Measurements from ENCODE around the gene LENG9. TPM values are rescaled to one million over a fixed set of nuclear protein-coding genes. Genes with fewer than 3 reads are reported as not detected.
"Not testable (repeated sequence)": the region's sequence is repeated elsewhere in the genome, so short reads cannot be mapped to it uniquely, and the experiment has no call there.

Gene LENG9
- total RNA-seq, 2 donors from 2014 or later: 2.5 to 5.8 TPM

GRCh38 chr19:54485851-54486250, 22.3 kb upstream of the LENG9 start:
- no peaks in the 10 kb centered on the region for H3K9me3 Mint-ChIP-seq
- no peak overlapping the region for H3K27ac Mint-ChIP-seq
- DNase-seq (ENCODE audit: low spot score in 2 of 2) (no peak), ATAC-seq (peak in 1 of 2 donors; percentile 34)
- no peaks in the 10 kb centered on the region for H3K36me3 Mint-ChIP-seq

DNA sequence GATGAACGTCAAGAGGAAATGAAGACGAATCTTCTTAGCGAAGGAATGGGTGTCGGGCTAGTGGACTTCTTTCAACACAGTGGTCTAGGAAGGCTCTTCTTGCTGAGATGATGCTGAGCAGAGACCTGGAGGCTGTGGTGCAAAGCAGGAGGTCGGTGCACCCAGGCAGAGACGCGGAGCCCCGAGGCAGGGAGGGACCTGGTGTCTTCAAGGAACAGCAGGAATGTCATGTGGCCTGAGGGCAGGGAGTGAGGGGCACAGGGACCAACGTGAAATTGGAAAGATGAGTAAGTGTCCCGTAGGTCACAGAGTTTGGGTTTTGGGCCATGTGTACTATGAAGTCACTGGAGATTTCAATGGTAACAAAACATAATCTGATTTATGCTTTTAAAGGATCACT, 20.9 kb upstream of the LENG9 start:
- no peak overlapping the region for H3K27ac Mint-ChIP-seq
- no peaks in the 10 kb centered on the region for H3K36me3 Mint-ChIP-seq
- no peak for ATAC-seq
- DNase-seq (ENCODE audit: low spot score in 2 of 2): no peak
- H3K9me3 Mint-ChIP-seq: no peaks in the 10 kb centered on the region

- ATAC-seq: no peak
Measured at GRCh38 chr19:54482889-54483288, 19.3 kb upstream of the LENG9 start.

GRCh38 chr19:54481326-54481930, 17.9 kb upstream of the LENG9 start:
- no peaks in the 10 kb centered on the region for H3K36me3 Mint-ChIP-seq
- H3K9me3 Mint-ChIP-seq: no peaks in the 10 kb centered on the region
- H3K27ac Mint-ChIP-seq: no peak overlapping the region
- ATAC-seq (peak; percentile 45 to 59), DNase-seq (ENCODE audit: low spot score in 2 of 2) (peak in 1 of 2 donors; percentile 57)

More at GRCh38 chr19:54482889-54483288, 19.3 kb upstream of the LENG9 start:
- H3K27ac Mint-ChIP-seq: no peak overlapping the region
- H3K36me3 Mint-ChIP-seq: no peaks in the 10 kb centered on the region
- no peaks in the 10 kb centered on the region for H3K9me3 Mint-ChIP-seq
- no peak for DNase-seq (ENCODE audit: low spot score in 2 of 2)

DNA sequence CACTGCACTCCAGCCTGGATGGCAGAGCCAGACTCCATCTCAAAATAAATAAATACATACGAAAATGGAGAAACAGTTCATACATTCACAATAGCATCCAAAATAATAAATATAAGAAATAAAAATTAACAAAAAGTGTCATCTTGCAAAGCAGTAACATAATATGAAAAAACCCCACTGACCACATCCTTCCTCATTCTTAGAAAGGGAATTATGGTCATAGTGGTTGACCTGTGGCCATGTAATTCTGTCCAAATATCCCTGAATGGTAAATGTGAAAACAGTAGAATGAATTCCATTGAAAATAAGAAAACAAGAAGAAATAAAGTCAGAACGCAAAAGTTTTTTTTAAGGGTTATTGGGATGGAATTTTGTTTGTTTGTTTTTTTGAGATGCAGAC, 16.5 kb upstream of the LENG9 start:
- no peak overlapping the region for H3K27ac Mint-ChIP-seq
- H3K9me3 Mint-ChIP-seq: no peaks in the 10 kb centered on the region
- no peak for DNase-seq (ENCODE audit: low spot score in 2 of 2)
- no peak for ATAC-seq
- H3K36me3 Mint-ChIP-seq: no peaks in the 10 kb centered on the region

DNA sequence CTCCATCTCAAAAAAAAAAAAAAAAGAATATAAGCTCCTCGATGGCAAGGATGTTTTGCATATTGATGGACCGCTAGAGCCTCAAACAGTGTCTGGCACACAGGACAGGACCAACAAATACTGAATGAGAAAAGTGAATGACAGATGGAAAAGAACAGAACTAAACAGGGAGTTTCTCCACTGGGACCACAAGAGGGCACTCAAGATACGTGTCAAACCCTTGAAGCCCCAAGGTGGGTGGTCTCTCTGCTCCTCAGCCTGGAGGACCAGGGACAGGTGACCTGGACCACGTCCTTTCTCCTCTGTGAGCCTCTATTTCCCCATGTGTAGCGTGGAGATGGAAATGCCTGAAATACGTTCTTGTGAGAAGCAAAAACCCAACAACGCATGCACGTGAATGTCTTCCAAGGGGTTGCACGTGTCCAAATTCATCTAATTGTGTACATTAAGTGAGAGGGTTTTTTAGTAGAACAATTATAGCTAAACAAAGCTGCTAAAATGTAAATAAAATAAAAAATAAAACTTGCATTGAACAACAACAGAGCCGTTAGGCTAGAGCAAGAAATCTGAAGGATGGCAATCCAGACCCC, 15.2 kb upstream of the LENG9 start:
- no peaks in the 10 kb centered on the region for H3K9me3 Mint-ChIP-seq
- ATAC-seq: peak; percentile 43 to 57
- no peak for DNase-seq (ENCODE audit: low spot score in 2 of 2)
- H3K27ac Mint-ChIP-seq: no peak overlapping the region
- no peaks in the 10 kb centered on the region for H3K36me3 Mint-ChIP-seq

DNA sequence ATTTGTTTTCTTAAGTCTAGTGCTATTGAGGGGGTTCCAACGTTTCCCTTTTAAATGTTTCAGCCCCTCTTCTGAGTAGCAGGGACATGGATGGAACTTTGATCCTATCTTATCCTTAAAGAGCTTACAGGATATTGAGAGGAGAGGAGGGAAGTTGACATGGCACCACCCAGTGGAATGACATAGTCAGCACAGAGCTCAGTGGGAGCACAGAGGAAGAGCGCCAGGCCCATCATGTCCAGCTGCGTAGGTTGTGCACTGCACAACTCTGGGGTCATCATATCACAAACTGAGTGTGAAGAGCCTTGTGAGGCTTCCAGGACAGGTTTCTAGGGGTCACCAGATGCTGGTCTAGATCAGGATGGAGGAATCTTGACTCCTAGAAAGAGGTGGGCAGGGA, 14.1 kb upstream of the LENG9 start:
- ATAC-seq (no peak), DNase-seq (ENCODE audit: low spot score in 2 of 2) (no peak)
- Mint-ChIP-seq H3K27ac (no peak overlapping the region), H3K36me3 (no peaks in the 10 kb centered on the region), H3K9me3 (no peaks in the 10 kb centered on the region)

DNA sequence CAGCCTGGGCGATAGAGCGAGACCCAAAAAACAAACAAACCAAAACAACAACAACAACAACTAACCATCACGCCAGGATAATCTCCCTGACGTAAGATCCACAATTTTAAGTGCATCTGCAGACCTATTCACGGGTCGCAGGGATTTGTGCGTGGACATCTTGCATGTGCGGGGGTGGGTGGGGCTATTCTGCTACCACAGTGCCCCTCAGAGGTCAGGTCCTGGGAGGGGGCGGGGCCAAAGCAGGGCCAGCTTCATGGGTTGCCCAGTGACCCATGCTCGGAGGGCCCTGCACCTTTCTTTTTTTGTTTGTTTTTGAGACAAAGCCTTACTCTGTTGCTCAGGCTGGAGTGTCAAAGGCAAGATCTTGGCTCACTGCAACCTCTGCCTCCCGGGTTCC, 12.1 kb upstream of the LENG9 start:
- Mint-ChIP-seq H3K36me3 (no peaks in the 10 kb centered on the region), H3K9me3 (no peaks in the 10 kb centered on the region), H3K27ac (no peak overlapping the region)
- ATAC-seq (no peak), DNase-seq (ENCODE audit: low spot score in 2 of 2) (no peak)

- no peaks in the 10 kb centered on the region for H3K9me3 Mint-ChIP-seq
- no peaks in the 10 kb centered on the region for H3K36me3 Mint-ChIP-seq
Measured at GRCh38 chr19:54473892-54474372, 10.4 kb upstream of the LENG9 start.

DNA sequence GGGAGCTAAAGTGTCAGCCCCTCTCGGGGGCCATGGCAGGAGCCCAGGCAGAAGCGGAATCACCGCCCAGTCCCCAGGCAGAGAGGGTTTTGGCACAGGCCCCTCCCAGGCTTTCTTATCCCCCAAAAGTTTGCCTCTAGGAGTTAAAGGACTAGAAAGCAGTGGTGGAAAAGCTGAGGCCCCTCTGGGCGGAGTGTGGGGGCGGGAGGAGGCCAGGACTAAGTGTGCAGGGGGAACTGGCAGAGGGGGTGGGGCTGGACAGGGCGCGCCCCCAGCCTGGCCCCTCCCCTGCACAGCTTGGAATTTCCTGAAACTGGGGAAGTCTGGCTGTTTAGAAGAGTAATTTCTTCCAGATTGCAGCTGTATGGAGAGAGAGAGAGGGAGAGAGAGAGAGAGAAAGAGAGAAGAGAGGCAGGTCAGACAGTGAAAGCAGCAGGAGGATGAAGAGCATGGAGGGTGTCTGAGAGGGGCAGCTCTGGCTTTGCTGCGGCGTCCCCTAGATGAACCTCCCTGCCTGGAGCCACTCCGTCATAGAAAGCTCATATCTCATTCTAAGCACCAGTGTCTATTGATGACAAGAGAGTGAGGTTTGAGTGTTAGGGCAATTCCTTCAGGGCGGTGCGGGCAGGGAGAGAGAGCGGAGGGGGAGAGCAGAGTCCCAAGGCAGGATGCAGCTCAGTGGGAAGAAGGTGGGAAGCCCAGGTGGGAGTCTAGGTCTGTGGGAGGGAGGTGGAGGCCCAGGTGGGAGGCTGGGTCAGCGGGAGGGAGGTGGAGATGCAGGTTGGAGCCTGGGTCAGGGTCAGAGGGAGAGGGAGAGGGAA, 9.7 kb upstream of the LENG9 start, which contains the start of gene CDC42EP5:
CDC42EP5 (minus strand) TSS at position 226 of the 821 bp plus-strand sequence. CDS start 7,749 bp downstream, outside the sequence.
- DNase-seq (ENCODE audit: low spot score in 2 of 2) (no peak), ATAC-seq (peak in 1 of 2 donors; percentile 32)
- no peaks in the 10 kb centered on the region for H3K36me3 Mint-ChIP-seq
- H3K9me3 Mint-ChIP-seq: no peaks in the 10 kb centered on the region
- H3K27ac Mint-ChIP-seq: no peak within 1 kb of the TSS

More at GRCh38 chr19:54473892-54474372, 10.4 kb upstream of the LENG9 start:
- ATAC-seq (no peak), DNase-seq (ENCODE audit: low spot score in 2 of 2) (no peak)
- H3K27ac Mint-ChIP-seq: no peak overlapping the region

- H3K9me3 Mint-ChIP-seq: no peaks in the 10 kb centered on the region
- DNase-seq (ENCODE audit: low spot score in 2 of 2) (peak in 1 of 2 donors; percentile 53), ATAC-seq (peak; percentile 30 to 36)
- no peaks in the 10 kb centered on the region for H3K36me3 Mint-ChIP-seq
- no peak overlapping the region for H3K27ac Mint-ChIP-seq
Measured at GRCh38 chr19:54470991-54471782, 7.6 kb upstream of the LENG9 start.

- Mint-ChIP-seq H3K27ac (no peak overlapping the region), H3K9me3 (no peaks in the 10 kb centered on the region), H3K36me3 (peaks cover 0 to 4% of the 10 kb centered on the region in 2 donors)
- no peak for ATAC-seq
- no peak for DNase-seq (ENCODE audit: low spot score in 2 of 2)
Measured at GRCh38 chr19:54470276-54470887, 6.8 kb upstream of the LENG9 start.

- no peak for ATAC-seq
- Mint-ChIP-seq H3K27ac (no peak overlapping the region), H3K9me3 (no peaks in the 10 kb centered on the region), H3K36me3 (peaks cover 4 to 5% of the 10 kb centered on the region in 2 donors)
- DNase-seq (ENCODE audit: low spot score in 2 of 2): no peak
Measured at GRCh38 chr19:54469496-54469934, 5.9 kb upstream of the LENG9 start.

- H3K36me3 Mint-ChIP-seq: peaks cover 4 to 11% of the 10 kb centered on the region in 2 donors
- peak in 1 of 2 donors; percentile 18 for DNase-seq (ENCODE audit: low spot score in 2 of 2)
- H3K9me3 Mint-ChIP-seq, ATAC-seq, H3K27ac Mint-ChIP-seq: not testable (repeated sequence)
Measured at GRCh38 chr19:54466110-54466480, 2.5 kb upstream of the LENG9 start.

- ATAC-seq (no peak), DNase-seq (ENCODE audit: low spot score in 2 of 2) (peak in 1 of 2 donors; percentile 53)
- H3K27ac Mint-ChIP-seq: no peak overlapping the region
- no peaks in the 10 kb centered on the region for H3K9me3 Mint-ChIP-seq
- H3K36me3 Mint-ChIP-seq: peaks cover 4 to 11% of the 10 kb centered on the region in 2 donors
Measured at GRCh38 chr19:54465426-54466109, 2.0 kb upstream of the LENG9 start.
